Stomach (tissue), 4 donors: ENCODE measurements around the gene POLR2L.

Experiments
- CTCF ChIP-seq, 7 experiments: fragments of 450-650 bp in 4 of 7; fragments of 200-600 bp in 3 of 7; sonication (generic) in 3 of 7; IDR thresholded peaks; one replicate each; pipeline ENCODE4 v1.5.1; 2016 to 2019; ENCODE audit warnings: antibody characterized with exemption in 7 of 7, control low read depth in 2 of 7, mild to moderate bottlenecking in 1 of 7
- POLR2A ChIP-seq, 4 donors: fragments of 450-650 bp; IDR thresholded peaks; one replicate each; pipeline ENCODE4 v1.6.1; 2016; ENCODE audit warnings: antibody characterized with exemption in 4 of 4, control low read depth in 2 of 4, mild to moderate bottlenecking in 1 of 4, moderate library complexity in 1 of 4

- TF ChIP-seq CTCF (IDR thresholded peaks at IDR 0.05): no peak
- no peak for TF ChIP-seq POLR2A (IDR thresholded peaks at IDR 0.05)
Observed at GRCh38 chr11:828506-829175, 13.7 kb downstream of the POLR2L start.
